AG09309 (cell line): Measurements from ENCODE around the gene MYRF.

Experiments used
- DNase-seq: peaks from one replicate; pipeline ENCODE4 v3.0.0-alpha.2; 2010; ENCODE audit warnings: low read depth
- H3K4me3 ChIP-seq: 2 replicates; pipeline ENCODE4 v1.5.1; 2011; ENCODE audit warnings: mild to moderate bottlenecking, low read depth, low read length, moderate library complexity; ENCODE audit not compliant: control insufficient read depth
- CTCF ChIP-seq: IDR thresholded peaks from 2 replicates; pipeline ENCODE4 v1.5.1; 2011; ENCODE audit warnings: mild to moderate bottlenecking, low read depth, low read length, inconsistent platforms; ENCODE audit not compliant: insufficient read depth, control insufficient read depth; ENCODE audit errors: missing control alignments

The MYRF gene

GRCh38 chr11:61756452-61757212, 4.2 kb downstream of the MYRF start:
- TF ChIP-seq CTCF, result no peak
- DNase-seq, result no peak
- H3K4me3 ChIP-seq, result no peak overlapping the region

GRCh38 chr11:61757213-61757862, 4.9 kb downstream of the MYRF start:
- TF ChIP-seq CTCF, result no peak
- H3K4me3 ChIP-seq, result no peak overlapping the region
- no peak for DNase-seq

- no peak for TF ChIP-seq CTCF
- H3K4me3 ChIP-seq, result no peak overlapping the region
- no peak for DNase-seq
Measured at GRCh38 chr11:61760946-61761345, 8.5 kb downstream of the MYRF start.

GRCh38 chr11:61761440-61762222, 9.2 kb downstream of the MYRF start:
- no peak overlapping the region for H3K4me3 ChIP-seq
- DNase-seq, result no peak

GRCh38 chr11:61762223-61762615, 9.8 kb downstream of the MYRF start:
- no peak for TF ChIP-seq CTCF
- DNase-seq, result no peak
- no peak overlapping the region for H3K4me3 ChIP-seq

More at GRCh38 chr11:61761440-61762222, 9.2 kb downstream of the MYRF start:
- TF ChIP-seq CTCF, result no peak

GRCh38 chr11:61762798-61763197, 10.4 kb downstream of the MYRF start:
- TF ChIP-seq CTCF, result no peak

More at GRCh38 chr11:61762798-61763197, 10.4 kb downstream of the MYRF start:
- no peak for DNase-seq
- no peak overlapping the region for H3K4me3 ChIP-seq
